ENCODE measurements around the gene TSPAN11. TPM values are rescaled to one million over a fixed set of nuclear protein-coding genes. Genes with fewer than 3 reads are reported as not detected.

Gene TSPAN11
- total and polyA plus RNA-seq, 2 donors (not counting 1 experiment from before 2014, with no cell fraction given): not detected

- H3K9me3 ChIP-seq (ENCODE audit: control extremely low read depth in 1 of 3, control insufficient read depth in 2 of 3, insufficient read depth in 1 of 3, low read length in 2 of 3): no peaks in the 10 kb centered on the region
- Mint-ChIP-seq H3K9me3 (ENCODE audit: insufficient read depth) (no peaks in the 10 kb centered on the region), H3K27me3 (peaks cover 7% of the 10 kb centered on the region), H3K4me3 (no peak overlapping the region), H3K27ac (no peak overlapping the region), H3K4me1 (no peaks in the 10 kb centered on the region)
- H3K4me2 ChIP-seq (replicated peaks; ENCODE audit: low read depth, low read length, poor library complexity, severe bottlenecking): no peak overlapping the region
- no peaks in the 10 kb centered on the region for H3K36me3 ChIP-seq (replicated peaks in 1 of 2; ENCODE audit: control extremely low read depth in 1 of 2, control insufficient read depth in 1 of 2, extremely low read depth in 1 of 2, insufficient read depth in 2 of 2, low read length in 1 of 2)
- no peak overlapping the region for H2AFZ ChIP-seq (ENCODE audit: insufficient read depth, low read depth, low read length, poor library complexity, severe bottlenecking)
- ChIA-PET POLR2A (no interaction called here), CTCF (no interaction called here)
- no peaks in the 10 kb centered on the region for H3K4me1 ChIP-seq (ENCODE audit: control insufficient read depth in 2 of 2, insufficient read depth in 2 of 2, low read length in 2 of 2)
- WGBS (ENCODE audit: insufficient coverage): 93% methylated on average over 6 of the region's 6 CpGs
- TF ChIP-seq EZH2 (IDR thresholded peaks at IDR 0.05; ENCODE audit: borderline replicate concordance, insufficient read depth, low read depth, low read length, poor library complexity, severe bottlenecking): no peak
- no peak for TF ChIP-seq CTCF (IDR thresholded peaks at IDR 0.05)
- intact Hi-C loops (cut with micrococcal nuclease): no loop called here
- H3K4me3 ChIP-seq (ENCODE audit: control extremely low read depth in 1 of 5, extremely low read depth in 1 of 5, insufficient read depth in 1 of 5, low read depth in 2 of 5, low read length in 4 of 5): no peak overlapping the region
- H4K20me1 ChIP-seq (ENCODE audit: control insufficient read depth, insufficient read depth, low read length, poor library complexity, severe bottlenecking): no peaks in the 10 kb centered on the region
- no peaks in the 10 kb centered on the region for H3K79me2 ChIP-seq (ENCODE audit: control insufficient read depth, insufficient read depth, low read length)
- H3K9ac ChIP-seq (ENCODE audit: low read length): no peak overlapping the region
- no peak overlapping the region for H3K27ac ChIP-seq (ENCODE audit: low read length in 2 of 2)
- ATAC-seq (ENCODE audit: low read depth): no peak
- peaks cover 0 to 4% (median 0%) of the 10 kb centered on the region in 4 experiments for H3K27me3 ChIP-seq (replicated peaks in 1 of 4; ENCODE audit: control extremely low read depth in 1 of 4, control insufficient read depth in 3 of 4, insufficient read depth in 4 of 4, low read length in 3 of 4)
- DNase-seq: no peak
These were observed 107.1 kb downstream of the TSPAN11 start for GRCh38 chr12:31033681-31034080.

- no peak overlapping the region for H3K4me3 Mint-ChIP-seq
These were observed 107.8 kb downstream of the TSPAN11 start for GRCh38 chr12:31034372-31034771.

More at GRCh38 chr12:31034372-31034771, 107.8 kb downstream of the TSPAN11 start:
- no peak overlapping the region for H3K4me2 ChIP-seq (replicated peaks; ENCODE audit: low read depth, low read length, poor library complexity, severe bottlenecking)
- Mint-ChIP-seq H3K27me3 (peaks cover 7% of the 10 kb centered on the region), H3K4me1 (no peaks in the 10 kb centered on the region), H3K27ac (no peak overlapping the region), H3K9me3 (ENCODE audit: insufficient read depth) (no peaks in the 10 kb centered on the region)
- no peak overlapping the region for H3K9ac ChIP-seq (ENCODE audit: low read length)
- H3K4me3 ChIP-seq (ENCODE audit: control extremely low read depth in 1 of 5, extremely low read depth in 1 of 5, insufficient read depth in 1 of 5, low read depth in 2 of 5, low read length in 4 of 5): no peak overlapping the region
- TF ChIP-seq EZH2 (IDR thresholded peaks at IDR 0.05; ENCODE audit: borderline replicate concordance, insufficient read depth, low read depth, low read length, poor library complexity, severe bottlenecking): no peak
- TF ChIP-seq CTCF (IDR thresholded peaks at IDR 0.05): no peak
- H3K27me3 ChIP-seq (replicated peaks in 1 of 4; ENCODE audit: control extremely low read depth in 1 of 4, control insufficient read depth in 3 of 4, insufficient read depth in 4 of 4, low read length in 3 of 4): peaks cover 0 to 4% (median 0%) of the 10 kb centered on the region in 4 experiments
- 89% methylated on average over 3 of the region's 3 CpGs for WGBS (ENCODE audit: insufficient coverage)
- intact Hi-C loops (cut with micrococcal nuclease): no loop called here
- no peaks in the 10 kb centered on the region for H3K79me2 ChIP-seq (ENCODE audit: control insufficient read depth, insufficient read depth, low read length)
- ATAC-seq (ENCODE audit: low read depth) (no peak), DNase-seq (no peak)
- H3K9me3 ChIP-seq (ENCODE audit: control extremely low read depth in 1 of 3, control insufficient read depth in 2 of 3, insufficient read depth in 1 of 3, low read length in 2 of 3): no peaks in the 10 kb centered on the region
- H3K27ac ChIP-seq (ENCODE audit: low read length in 2 of 2): no peak overlapping the region
- H2AFZ ChIP-seq (ENCODE audit: insufficient read depth, low read depth, low read length, poor library complexity, severe bottlenecking): no peak overlapping the region
- CTCF ChIA-PET: no interaction called here
- H3K4me1 ChIP-seq (ENCODE audit: control insufficient read depth in 2 of 2, insufficient read depth in 2 of 2, low read length in 2 of 2): no peaks in the 10 kb centered on the region
- H3K36me3 ChIP-seq (replicated peaks in 1 of 2; ENCODE audit: control extremely low read depth in 1 of 2, control insufficient read depth in 1 of 2, extremely low read depth in 1 of 2, insufficient read depth in 2 of 2, low read length in 1 of 2): no peaks in the 10 kb centered on the region
- POLR2A ChIA-PET: no interaction called here
- no peaks in the 10 kb centered on the region for H4K20me1 ChIP-seq (ENCODE audit: control insufficient read depth, insufficient read depth, low read length, poor library complexity, severe bottlenecking)
